HPDE6-E6E7 (cell line): ENCODE measurements around the gene KSR2.

Experiments
- DNase-seq: peaks from one replicate; pipeline ENCODE4 v3.0.0; 2011; ENCODE audit warnings: missing footprints; ENCODE audit errors: extremely low spot score

The KSR2 gene

GRCh38 chr12:117580015-117580717, 388.6 kb downstream of the KSR2 start:
- no peak for DNase-seq

GRCh38 chr12:117577122-117577657, 391.6 kb downstream of the KSR2 start:
- DNase-seq = no peak

DNA sequence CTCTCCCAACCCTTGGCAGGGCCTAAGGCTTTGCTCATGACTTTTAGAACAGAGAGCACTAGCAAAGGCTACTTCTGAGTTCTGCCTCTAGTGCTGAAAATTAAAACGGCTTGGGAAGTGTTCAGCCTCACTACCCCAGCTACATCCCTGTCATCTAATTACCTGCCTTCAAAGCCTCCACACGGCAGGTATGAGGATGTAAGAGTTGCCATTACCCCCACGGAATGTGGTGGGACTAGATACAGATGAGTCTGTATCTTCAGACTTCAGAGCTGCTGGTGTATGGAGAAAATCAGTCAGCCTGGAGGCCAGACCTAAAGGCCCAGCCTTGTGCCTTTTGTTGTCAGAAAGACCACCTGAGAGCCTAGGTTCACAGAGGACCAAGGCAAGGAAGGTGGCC, 392.7 kb downstream of the KSR2 start:
- DNase-seq = no peak

DNA sequence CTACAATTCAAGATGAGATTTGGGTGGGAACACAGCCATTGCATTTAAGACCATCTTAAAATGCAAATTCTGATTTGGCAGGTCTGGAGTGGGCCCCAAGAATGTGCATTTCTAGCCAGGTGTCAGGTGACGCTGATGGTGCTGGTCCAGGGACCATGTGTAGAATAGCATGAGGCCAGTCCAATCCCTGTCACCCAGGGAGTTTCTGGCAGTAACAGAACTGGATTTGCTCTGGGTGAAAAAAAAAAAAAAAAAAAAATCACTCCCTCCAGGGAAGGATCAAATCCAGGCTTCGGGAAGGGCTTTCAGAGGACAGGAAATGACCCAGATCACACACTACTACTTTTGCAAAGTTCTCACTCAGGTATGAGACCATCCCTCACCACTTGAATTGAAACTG, 394.1 kb downstream of the KSR2 start:
- DNase-seq = no peak

- no peak for DNase-seq
These were observed 396.0 kb downstream of the KSR2 start for GRCh38 chr12:117572755-117573154.

GRCh38 chr12:117571321-117571720, 397.5 kb downstream of the KSR2 start:
- DNase-seq = no peak

GRCh38 chr12:117570608-117571007, 398.2 kb downstream of the KSR2 start:
- DNase-seq = no peak

GRCh38 chr12:117567644-117568216, 401.1 kb downstream of the KSR2 start:
- no peak for DNase-seq

GRCh38 chr12:117564881-117565280, 403.9 kb downstream of the KSR2 start:
- DNase-seq = no peak

GRCh38 chr12:117563706-117564105, 405.1 kb downstream of the KSR2 start:
- DNase-seq = no peak

GRCh38 chr12:117563007-117563406, 405.8 kb downstream of the KSR2 start:
- no peak for DNase-seq

- no peak for DNase-seq
These were observed 406.8 kb downstream of the KSR2 start for GRCh38 chr12:117561990-117562389.

- no peak for DNase-seq
These were observed 408.8 kb downstream of the KSR2 start for GRCh38 chr12:117559978-117560377.

DNA sequence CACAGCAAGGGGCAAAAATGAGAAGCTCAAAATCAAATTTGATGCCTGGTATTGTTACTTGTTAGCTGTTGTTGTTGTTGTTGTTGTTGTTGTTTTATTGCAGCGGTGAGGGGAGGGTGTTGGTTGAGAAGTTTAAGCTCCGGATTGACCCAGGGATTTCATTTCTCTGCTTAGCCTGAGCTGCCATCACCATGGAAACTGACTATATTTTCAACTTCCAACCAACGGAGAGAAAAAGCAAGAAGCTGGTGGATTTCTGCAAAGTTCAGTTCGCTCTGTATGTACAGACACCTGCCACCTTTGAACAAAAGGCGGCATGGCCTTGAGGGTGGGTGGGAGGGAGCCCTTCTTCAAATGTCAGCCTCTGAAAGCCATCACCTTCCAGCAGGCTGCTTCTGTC, 412.9 kb downstream of the KSR2 start:
- no peak for DNase-seq

DNA sequence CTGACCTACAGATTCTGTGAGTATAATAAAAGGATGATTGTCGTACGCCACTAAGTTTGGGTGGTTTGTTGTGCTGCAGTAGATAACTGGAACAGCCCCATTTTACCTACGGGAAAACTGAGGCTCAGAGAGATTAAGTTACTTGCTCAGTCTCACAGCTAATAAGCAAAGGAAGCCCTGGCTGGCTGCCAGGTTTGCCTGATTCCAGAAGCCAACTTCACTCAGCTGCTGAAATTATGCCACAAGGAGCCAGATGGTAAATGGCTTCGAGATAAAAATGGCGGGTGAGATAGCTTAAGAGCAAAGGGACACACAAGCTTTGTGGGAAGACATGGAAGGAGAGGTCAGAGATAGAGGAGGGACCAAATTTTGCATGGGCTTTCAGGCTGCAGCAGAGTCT, 415.8 kb downstream of the KSR2 start:
- DNase-seq = no peak

DNA sequence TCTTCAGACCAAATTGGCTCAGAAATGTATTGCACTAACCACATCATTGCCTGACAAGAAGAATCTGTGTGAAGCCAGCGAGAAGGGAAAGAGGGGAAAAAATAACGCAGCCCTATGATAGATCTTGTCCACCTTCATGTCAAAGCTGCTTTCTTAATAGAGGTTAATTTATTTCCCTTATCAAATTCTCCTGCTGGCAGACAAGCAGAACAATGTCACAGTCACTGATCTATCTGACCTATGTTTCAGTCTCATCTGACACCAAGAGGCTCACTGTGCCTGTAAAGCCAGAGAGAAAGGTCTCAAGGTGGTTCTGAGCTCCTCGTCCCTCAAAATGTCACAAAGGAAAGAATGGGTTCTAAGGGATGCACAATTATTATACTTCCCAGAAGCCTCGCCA, 417.1 kb downstream of the KSR2 start:
- no peak for DNase-seq

DNA sequence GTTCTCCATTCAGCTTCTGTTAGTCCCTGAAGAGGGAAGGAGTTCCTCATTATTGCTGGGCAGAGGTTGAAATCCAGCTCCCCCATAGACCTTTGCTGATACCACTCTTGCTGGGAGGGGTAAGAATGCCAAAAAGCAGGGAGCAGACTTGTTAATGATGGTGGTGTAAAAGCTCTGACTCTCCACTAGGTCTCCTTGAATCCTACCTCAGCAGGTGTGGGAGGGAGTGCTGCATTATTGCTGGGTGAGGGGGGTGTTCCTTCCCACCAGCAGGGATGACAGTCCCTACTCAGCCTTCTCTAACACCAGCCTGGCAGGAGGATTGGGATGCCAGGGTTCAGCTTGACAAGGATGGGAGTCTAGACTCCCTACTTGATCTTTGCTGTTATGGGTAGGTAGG, 421.6 kb downstream of the KSR2 start:
- DNase-seq = no peak

- DNase-seq = no peak
These were observed 423.6 kb downstream of the KSR2 start for GRCh38 chr12:117545216-117545615.

DNA sequence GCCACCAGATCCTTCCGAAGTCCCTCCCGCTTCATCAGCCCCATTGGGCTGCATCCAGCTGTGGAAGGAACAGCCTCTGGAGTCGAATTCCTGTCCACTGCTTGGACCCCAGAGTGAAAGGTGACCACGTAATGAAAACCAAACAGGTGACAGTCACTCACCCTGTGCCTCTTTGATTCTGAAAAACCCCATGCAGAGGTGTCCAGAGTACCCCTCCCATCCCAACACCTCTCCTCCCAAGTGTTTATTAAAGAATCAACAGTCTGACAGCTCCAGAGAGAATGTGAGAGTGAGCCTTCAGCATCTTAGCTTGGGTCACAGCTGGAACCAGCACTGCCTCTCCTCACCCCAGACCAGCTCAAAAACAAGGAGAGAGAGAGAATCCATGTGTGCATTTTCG, 428.8 kb downstream of the KSR2 start:
- DNase-seq = no peak

DNA sequence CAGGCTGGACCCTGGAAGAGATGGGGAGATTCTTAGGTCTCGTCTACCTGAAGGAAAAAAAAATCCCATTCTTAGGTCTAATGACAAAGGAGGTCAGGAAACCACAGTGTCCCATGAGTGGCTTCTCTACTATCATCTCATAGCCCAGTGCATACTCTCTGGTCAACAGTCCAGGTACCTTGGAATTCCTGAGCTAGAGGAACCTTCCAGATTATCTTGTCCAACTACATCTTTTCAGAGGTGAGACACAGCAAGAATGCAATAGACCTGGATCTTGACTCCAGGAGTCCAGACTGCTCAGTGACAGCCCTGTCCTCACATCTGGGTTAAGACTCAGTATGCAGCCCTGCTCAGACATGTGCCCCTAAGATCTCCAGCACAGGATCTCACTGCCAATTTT, 429.9 kb downstream of the KSR2 start:
- DNase-seq = no peak

- no peak for DNase-seq
These were observed 430.6 kb downstream of the KSR2 start for GRCh38 chr12:117538032-117538690.

DNA sequence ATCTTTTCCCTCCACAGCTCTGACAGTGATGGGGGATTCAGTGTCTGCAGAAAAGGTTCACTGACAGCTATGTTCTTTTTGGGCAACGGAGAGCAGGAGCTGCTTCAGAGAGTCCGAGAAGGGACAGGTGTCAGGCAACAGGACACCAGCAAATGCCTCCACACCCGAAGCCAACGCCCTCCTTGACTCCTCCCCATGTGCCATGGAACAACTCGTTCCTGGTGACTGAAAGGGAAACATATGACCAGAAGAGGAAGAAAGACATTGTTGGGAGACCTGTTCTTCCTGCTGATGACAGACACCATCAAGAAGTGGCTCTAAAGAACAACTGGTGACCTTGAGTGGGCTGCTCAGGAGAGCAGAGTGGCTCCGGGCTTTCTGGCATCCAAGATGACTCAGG, 435.1 kb downstream of the KSR2 start:
- DNase-seq = no peak

DNA sequence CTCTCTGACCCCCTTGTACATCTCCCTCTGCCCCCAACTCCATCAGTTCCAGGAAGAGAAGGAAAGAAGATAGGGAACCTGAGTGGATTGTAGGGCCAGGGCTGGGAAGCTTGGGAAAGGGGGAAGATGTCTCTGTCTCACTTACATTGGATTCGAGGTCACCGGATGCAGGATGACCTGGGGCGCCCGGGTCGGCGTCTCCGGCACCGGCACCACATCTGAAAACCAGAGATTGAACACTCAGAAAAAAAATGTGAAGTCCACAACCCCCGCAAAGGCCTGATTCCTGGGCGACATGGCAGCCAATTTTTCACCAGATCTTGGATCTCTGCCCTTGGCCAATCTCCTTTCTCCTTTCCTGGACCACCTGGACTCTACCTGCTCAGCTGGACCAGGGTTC, 438.0 kb downstream of the KSR2 start:
- DNase-seq = no peak
